H54 (cell line): Measurements from ENCODE around the gene ZNF512.
"Not testable (repeated sequence)": the region's sequence is repeated elsewhere in the genome, so short reads cannot be mapped to it uniquely, and the experiment has no call there.

Experiments used
- DNase-seq: peaks from one replicate; pipeline ENCODE4 v3.0.0; 2011; ENCODE audit warnings: low spot score, mixed read lengths; ENCODE audit not compliant: insufficient read length
- FAIRE-seq: peaks from 3 replicates; lab custom pipeline; 2011; peaks lifted over from hg19 to GRCh38; lab: Jason Lieb, UNC
- POLR2A ChIP-seq: IDR thresholded peaks from 2 replicates; pipeline ENCODE4 v1.6.1; 2011; ENCODE audit warnings: low read depth, mild to moderate bottlenecking, low read length

Gene ZNF512

DNA sequence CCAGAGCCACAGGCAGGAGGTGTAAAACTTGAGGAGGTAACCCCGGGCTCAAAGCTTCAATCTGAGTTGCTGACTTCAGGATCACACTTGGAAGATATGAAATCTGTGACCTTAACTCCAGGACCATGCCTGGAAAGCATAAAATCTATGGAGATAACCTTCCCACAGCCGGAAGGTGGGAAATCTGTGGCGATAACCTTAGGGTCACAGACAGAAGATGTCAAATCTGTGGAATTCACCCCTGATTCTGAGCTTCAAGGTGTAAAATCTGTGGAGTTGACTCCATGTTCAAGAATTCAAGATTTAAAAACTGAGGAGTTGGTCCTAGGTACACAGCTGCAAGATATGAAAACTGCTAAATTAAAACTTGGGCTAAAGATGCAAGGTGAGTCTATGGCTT lies 11.6 kb upstream of the ZNF512 start:
- no peak for TF ChIP-seq POLR2A
- DNase-seq = no peak
- FAIRE-seq = no peak

DNA sequence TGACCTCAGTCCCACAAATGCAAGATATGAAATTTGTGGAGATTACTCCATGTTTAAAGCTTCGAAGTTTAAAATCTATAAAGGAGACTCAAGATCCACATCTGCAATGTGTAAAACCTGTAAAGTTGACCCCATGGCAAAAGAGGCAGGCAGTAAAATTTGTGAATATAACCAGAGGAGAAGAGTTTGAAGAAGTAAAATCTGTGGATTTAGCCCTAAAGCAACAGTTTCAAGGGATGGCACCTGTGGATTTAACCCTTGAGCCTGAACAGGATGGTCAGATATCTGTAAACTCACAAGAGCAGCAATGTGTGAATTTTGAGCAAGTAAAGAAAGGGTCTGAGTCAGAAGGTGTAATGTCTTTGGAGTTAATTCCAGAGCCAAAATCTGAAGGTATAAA lies 11.2 kb upstream of the ZNF512 start:
- FAIRE-seq = no peak

DNA sequence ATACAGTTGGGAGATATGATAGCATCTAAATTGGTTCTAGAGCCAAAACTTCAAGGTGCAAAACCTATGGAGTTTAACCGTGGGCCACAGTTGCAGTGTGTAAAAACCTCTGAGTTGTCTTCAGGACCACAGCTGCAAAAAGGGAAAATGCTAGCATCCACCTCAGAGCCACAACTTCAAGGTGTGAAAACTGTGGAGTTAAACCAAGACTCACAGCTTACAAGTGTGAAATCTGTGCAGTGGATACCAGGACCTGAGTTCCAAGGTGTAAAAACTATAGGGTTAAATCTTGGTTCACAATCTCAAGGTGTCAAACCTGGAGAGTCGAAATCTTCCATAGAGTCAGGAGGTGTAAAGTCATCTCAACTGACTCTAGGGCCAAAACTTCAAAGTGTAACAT lies 10.4 kb upstream of the ZNF512 start:
- no peak for TF ChIP-seq POLR2A
- no peak for FAIRE-seq

More for the DNA sequence above, 11.2 kb upstream of the ZNF512 start:
- no peak for DNase-seq
- TF ChIP-seq POLR2A = no peak

DNA sequence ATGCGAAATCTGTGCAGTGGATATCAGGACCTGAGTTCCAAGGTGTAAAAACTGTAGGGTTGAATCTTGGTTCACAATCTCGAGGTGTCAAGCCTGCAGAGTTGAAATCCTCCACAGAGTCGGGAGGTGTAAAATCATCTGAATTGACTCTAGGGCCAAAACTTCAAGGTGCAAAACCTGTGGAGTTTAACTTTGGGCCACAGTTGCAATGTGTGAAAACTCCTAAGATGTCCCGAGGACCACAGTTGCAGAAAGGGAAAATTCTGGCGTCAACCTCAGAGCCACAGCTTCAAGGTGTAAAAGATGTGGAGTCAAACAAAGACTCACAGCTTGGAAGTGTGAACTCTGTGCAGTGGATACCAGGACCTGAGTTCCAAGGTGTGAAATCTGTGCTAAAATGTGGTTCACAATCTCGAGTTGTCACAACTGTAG lies 9.8 kb upstream of the ZNF512 start:
- TF ChIP-seq POLR2A = no peak
- no peak for DNase-seq
- FAIRE-seq = no peak

More for the DNA sequence above, 10.4 kb upstream of the ZNF512 start:
- DNase-seq = no peak

DNA sequence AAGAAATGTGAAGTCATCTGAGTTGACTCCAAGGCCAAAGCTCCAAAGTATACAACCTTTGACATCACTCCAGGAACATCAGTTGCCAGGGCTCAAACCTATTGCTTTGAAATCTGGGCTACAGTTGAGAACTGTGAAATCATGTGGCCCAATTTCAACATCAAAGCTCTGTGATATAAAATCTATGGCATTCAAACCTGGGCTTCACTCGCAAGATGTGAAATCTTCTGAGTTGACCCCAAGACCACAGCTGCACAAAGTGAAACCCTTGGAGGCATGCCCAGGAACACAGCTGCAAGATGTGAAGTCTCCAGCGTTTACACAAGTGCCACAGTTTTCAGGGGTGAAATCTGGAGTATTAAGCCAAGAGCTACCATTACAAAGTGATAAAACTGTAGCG lies 9.4 kb upstream of the ZNF512 start:
- TF ChIP-seq POLR2A = no peak
- DNase-seq (no peak), FAIRE-seq (no peak)

DNA sequence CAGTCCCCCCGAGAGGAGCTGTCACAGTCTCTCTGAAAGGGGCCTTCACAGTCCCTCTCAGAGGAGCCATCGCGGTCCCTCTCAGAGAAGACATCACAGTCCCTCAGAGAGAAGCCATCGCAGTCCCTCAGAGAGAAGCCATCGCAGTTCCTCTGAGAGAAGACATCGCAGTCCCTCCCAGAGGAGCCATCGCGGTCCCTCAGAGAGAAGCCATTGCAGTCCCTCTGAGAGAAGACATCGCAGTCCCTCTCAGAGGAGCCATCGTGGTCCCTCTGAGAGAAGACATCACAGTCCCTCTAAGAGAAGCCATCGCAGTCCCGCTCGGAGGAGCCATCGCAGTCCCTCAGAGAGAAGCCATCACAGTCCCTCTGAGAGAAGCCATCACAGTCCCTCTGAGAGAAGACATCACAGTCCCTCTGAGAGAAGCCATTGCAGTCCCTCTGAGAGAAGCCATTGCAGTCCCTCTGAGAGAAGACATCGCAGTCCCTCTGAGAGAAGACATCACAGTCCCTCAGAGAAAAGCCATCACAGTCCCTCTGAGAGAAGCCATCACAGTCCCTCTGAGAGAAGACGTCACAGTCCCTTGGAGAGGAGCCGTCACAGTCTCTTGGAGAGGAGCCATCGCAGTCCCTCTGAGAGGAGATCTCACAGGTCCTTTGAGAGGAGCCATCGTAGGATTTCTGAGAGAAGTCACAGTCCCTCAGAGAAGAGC lies 1.3 kb upstream of the ZNF512 start:
- DNase-seq = no peak
- no peak for TF ChIP-seq POLR2A
- FAIRE-seq = no peak

DNA sequence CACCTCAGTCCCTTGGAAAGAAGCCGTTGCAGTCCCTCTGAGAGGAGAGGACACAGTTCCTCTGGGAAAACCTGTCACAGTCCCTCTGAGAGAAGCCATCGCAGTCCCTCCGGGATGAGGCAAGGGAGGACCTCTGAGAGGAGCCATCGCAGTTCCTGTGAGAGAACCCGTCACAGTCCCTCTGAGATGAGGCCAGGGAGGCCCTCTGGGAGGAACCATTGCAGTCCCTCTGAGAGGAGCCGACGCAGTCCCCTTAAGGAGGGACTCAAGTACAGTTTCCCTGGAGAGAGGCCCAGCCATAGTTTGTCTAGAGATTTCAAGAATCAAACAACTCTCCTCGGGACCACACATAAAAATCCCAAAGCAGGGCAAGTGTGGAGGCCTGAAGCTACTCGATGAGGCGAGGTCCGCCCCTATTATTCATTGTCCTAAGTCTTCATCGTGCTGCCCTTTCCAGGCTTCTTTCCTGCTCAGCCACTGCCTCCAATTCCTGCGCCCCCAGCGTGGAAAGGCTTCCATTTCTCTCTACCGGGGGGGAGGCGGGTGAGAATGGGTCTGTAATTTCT lies 630 bp upstream of the ZNF512 start:
- FAIRE-seq (no peak), DNase-seq (no peak)
- no peak for TF ChIP-seq POLR2A

DNA sequence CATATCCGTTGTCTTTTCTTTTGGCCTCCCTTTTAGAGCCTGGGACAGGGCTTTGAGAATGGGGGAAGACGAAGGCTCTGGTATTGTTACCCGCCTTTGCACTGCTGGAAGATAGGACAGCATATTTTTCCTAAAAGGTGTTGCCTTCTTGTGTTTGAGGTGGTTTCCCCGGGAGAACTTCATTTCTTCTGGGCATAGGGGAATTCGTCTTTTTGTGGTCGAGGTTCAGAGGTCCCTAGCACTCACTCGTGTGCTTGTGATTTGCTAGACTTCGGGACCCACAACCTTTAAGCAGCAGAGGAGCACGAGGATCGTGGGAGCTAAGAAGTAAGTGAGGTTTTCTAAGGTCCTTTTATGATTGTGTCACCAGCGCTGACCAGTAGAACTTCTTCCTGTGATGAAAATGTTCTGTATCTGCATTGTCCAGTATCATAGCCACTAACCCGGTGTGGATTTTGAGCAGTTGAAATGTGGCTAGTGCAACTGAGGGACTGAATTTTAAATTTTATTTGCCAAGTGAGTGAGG lies 611 bp downstream of the ZNF512 start:
- DNase-seq (no peak), FAIRE-seq (no peak)
- no peak for TF ChIP-seq POLR2A

DNA sequence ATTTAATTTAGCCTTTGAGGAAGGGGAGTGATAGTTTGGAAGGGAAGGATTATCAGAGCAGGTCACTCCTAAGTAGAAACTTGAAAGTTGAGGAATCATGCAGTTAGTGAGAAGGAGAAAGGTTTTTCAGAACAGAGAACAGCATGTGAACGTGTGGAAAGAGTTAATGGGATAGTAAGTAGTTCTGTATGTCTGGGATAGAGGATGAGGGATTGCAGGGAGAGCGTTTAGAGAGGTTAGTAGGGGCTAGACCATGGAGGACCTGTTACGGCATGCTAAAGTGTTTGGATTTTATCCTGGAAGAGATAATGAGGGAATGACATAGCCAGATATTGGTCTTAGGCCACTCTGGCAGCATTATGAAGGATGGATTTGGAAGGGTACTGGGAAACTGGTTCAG lies 1.8 kb downstream of the ZNF512 start:
- DNase-seq = no peak
- no peak for FAIRE-seq
- no peak for TF ChIP-seq POLR2A

DNA sequence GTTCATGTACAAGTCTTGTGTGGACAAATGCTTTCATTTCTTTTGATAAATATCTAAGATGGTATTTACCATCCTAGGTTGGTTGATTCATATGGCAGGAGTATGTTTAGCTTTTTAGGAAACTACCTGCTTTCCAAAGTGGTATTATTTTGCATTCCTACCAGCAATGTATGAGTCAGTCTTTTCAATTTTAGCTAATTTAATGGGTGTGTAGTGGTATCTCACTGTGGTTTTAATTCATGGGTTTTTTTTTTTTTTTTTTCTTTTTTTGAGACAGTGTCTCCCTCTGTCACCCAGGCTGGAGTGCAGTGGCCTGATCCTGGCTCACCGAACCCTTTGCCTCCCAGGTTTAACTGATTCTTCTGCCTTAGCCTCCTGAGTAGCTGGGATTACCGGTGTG lies 4.2 kb downstream of the ZNF512 start:
- FAIRE-seq = no peak

DNA sequence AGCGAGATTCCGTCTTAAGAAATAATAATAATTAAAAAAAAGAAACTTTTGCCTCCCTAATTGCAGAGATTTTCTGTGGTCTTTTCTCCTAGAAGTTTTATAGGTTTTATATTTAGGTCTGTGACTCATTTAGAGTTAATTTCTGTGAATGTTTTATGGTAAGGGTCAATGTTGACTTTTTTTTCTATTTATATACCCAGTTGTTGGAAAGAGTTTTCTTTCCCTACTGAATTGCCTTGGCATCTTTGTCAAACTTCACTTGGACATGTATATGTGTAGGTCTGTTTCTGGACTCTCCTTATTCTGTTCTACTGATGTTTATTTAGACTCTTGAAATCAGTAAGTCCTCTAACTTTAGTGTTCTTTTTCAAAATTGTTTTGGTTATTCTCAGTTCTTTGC lies 5.5 kb downstream of the ZNF512 start:
- DNase-seq = no peak
- no peak for TF ChIP-seq POLR2A
- no peak for FAIRE-seq

More for the DNA sequence above, 4.2 kb downstream of the ZNF512 start:
- DNase-seq = no peak
- TF ChIP-seq POLR2A = no peak

DNA sequence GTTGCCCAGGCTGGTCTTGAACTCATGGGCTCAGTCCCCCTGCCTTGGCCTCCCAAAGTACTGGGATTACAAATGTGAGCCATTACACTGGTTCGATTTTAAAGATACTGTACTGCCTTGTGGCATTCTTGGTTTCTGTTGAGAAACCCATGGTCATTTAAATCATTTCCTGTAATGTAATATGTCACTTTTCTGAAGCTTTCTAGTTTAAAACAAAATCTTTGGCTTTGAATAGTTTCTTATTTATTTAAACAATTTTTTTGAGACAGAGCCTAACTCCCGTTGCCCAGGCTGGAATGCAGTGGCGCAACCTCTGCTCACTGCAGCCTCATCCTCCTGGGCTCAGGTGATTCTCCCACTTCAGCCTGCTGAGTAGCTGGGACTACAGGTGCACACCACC lies 8.9 kb downstream of the ZNF512 start:
- no peak for DNase-seq
- FAIRE-seq = no peak
- no peak for TF ChIP-seq POLR2A

DNA sequence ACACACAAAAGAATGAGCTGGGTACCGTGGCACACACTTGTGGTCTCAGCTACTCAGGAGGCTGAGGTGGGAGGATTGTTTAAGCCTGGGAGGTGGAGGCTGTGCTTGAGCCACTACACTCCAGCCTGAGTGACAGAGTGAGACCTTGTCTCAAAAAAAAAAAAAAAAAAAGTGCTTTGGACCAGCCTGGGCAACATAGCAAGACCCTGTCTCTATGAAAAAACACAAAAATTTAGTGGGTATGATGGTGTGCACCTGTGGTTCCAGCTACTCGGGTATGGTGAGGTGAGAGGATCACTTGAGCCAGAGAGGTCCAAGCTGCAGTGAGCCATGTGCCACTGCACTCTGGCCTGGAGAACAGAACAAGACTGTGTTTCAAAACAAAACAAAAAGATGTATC lies 10.4 kb downstream of the ZNF512 start:
- no peak for TF ChIP-seq POLR2A
- no peak for DNase-seq
- FAIRE-seq = no peak

DNA sequence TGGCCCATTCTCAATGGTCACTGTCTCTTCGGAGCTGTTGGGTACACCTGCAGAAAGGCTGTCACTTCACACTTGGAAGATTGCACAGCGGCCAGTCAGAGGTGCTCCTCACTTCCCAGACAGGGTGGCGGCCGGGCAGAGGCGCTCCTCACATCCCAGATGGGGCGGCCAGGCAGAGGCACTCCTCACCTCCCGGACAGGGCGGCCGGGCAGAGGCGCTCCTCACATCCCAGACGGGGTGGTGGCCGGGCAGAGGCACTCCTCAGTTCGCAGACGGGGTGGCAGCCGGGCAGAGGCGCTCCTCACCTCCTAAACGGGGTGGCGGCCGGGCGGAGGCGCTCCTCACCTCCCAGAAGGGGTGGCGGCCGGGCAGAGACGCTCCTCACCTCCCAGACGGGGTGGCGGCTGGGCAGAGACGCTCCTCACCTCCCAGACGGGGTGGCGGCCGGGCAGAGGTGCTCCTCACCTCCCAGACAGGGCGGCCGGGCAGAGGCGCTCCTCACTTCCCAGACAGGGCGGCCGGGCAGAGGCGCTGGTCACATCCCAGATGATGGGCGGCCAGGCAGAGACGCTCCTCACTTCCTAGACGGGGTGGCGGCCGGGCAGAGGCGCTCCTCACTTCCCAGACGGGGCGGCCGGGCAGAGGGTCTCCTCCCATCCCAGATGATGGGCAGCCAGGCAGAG lies 11.3 kb downstream of the ZNF512 start:
- FAIRE-seq, DNase-seq: not testable (repeated sequence)

DNA sequence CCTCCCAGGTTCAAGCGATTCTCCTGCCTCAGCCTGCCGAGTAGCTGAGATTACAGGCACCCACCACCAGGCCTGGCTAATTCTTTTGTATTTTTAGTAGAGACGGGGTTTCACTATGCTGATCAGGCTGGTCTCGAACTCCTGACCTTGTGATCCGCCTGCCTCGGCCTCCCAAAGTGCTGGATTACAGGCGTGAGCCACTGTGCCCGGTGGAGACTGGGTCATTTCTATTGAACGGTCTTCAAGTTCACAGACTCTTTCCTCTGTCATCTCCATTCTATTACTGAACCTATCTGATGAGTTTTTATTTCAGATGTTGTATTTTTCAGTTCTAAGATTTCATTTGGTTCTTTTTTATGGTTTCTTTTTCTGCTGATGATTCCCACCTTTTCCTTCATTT lies 12.6 kb downstream of the ZNF512 start:
- DNase-seq, FAIRE-seq: not testable (repeated sequence)
